GM21360 (cell line): ENCODE results near the gene SBNO1.

ENCODE experiments used
- ATAC-seq: cut with Tn5 transposase; IDR thresholded peaks from one replicate; pipeline ENCODE4 v1.9.1; 2021; ENCODE audit warnings: mild to moderate bottlenecking, moderate library complexity; ENCODE audit not compliant: unreplicated experiment

The SBNO1 gene

GRCh38 chr12:123278101-123278627, 86.5 kb downstream of the SBNO1 start:
- ATAC-seq: peak; percentile 71

GRCh38 chr12:123273166-123273565, 91.5 kb downstream of the SBNO1 start:
- no peak for ATAC-seq

GRCh38 chr12:123271001-123271668, 93.5 kb downstream of the SBNO1 start:
- ATAC-seq: peak; percentile 48

GRCh38 chr12:123270214-123271000, 94.2 kb downstream of the SBNO1 start:
- no peak for ATAC-seq

- no peak for ATAC-seq
Observed at GRCh38 chr12:123269896-123270213, 94.8 kb downstream of the SBNO1 start.

GRCh38 chr12:123269395-123269892, 95.2 kb downstream of the SBNO1 start:
- no peak for ATAC-seq

GRCh38 chr12:123268850-123269249, 95.8 kb downstream of the SBNO1 start:
- no peak for ATAC-seq

- no peak for ATAC-seq
Observed at GRCh38 chr12:123267991-123268843, 96.4 kb downstream of the SBNO1 start.

- no peak for ATAC-seq
Observed at GRCh38 chr12:123267335-123267920, 97.2 kb downstream of the SBNO1 start.

GRCh38 chr12:123266679-123267277, 97.9 kb downstream of the SBNO1 start:
- ATAC-seq: no peak

- no peak for ATAC-seq
Observed at GRCh38 chr12:123265851-123266678, 98.6 kb downstream of the SBNO1 start.

GRCh38 chr12:123264642-123265041, 100.0 kb downstream of the SBNO1 start:
- ATAC-seq: no peak

GRCh38 chr12:123263196-123263817, 101.3 kb downstream of the SBNO1 start:
- no peak for ATAC-seq

- no peak for ATAC-seq
Observed at GRCh38 chr12:123261196-123261595, 103.5 kb downstream of the SBNO1 start.

- ATAC-seq: no peak
Observed at GRCh38 chr12:123260081-123260480, 104.6 kb downstream of the SBNO1 start.

- ATAC-seq: no peak
Observed at GRCh38 chr12:123258593-123258992, 106.1 kb downstream of the SBNO1 start.

- ATAC-seq: no peak
Observed at GRCh38 chr12:123254853-123255446, 109.7 kb downstream of the SBNO1 start.

- ATAC-seq: no peak
Observed at GRCh38 chr12:123253641-123254459, 110.8 kb downstream of the SBNO1 start.
